HG03196 (cell line): Measurements from ENCODE around the gene AGT.
"Not testable (repeated sequence)": the region's sequence is repeated elsewhere in the genome, so short reads cannot be mapped to it uniquely, and the experiment has no call there.

ENCODE experiments used
- ATAC-seq: cut with Tn5 transposase; IDR thresholded peaks from one replicate; pipeline ENCODE4 v1.9.1; 2021; ENCODE audit not compliant: unreplicated experiment

AGT gene

DNA sequence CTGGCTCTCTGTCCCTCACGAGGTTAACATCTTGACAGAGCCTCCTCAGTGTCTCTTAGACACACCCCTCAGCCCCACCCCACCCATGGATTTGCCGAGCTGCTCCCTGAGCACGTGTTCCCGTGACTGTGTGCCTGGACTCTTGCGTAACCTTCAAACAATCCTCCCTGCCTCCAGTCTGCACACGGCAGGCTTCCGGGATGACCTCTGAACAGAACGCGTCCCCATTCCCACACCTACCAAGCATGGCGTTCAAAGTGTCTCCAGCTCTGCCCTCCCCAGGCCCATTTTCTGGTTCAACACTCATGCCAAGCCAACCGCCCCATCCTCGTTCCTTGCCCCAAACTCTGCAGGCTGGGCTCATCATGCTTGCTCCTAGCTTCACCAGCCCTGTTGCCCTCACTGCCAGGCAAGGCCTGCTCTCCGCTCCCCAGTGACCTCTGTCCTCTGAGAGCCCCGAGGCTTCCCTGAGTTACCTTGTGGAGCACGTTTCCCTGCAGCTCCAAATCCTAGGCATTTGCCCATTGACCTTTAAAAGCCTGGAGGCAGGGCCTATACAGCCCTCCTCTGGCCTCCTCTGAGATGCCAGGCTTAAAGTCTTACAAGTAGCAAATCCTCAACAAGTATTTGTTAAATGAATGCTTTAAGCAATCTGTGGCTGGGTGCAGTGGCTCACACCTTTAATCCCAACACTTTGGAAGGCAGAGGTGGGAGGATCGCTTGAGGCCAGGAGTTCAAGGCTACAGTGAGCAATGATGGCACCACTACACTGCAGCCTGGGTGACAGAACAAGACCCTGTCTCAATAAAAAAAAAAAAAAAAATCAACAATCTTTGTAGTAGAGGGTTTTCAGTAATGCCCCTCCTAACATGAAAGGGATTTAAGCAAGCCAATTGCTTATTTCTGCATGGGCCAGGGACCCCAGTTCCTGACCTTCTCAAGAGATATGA lies 5.0 kb downstream of the AGT start:
- ATAC-seq: no peak

DNA sequence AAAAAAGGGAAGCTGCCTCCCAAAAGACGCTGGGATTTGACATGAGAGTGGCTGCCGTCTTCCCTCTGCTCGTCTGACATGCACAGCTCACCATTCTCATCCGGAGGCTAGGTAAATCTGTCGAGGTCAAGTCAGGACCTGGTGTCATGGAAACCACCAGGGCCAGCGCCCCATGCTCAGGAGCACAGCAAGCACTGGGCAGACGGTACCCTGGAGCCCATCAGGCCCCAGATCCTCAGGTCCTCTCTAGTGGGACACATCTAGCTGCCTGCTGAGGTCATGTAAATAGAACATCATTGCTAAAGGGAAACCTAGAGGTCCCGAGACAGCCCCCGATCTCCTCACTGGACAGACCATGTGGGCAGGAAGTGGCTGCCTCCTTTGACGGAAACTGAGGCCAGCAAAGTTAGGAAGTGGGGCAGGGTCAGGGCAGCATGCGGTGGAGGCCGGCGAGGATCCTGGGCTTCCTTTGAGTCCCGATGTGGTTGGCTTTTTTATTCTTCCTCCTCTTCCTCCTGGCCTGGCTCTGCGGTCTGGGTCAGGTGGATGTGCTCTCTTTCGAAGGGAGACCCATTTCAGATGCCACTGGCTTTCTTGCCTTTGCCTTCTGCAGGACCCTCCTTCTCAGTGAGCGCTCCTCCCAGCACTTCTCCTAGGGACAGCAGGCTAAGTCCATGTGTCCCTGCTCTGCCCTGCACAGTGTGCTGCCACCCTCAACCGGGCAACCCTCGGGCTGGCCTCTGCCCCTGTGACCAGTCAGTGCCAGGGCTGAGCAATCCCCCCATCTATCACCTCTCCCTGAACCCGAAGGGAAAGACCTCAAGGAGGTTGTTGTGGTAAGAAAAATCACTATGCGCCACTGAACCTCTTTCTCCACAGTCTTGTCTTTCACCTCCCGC lies 5.9 kb downstream of the AGT start:
- ATAC-seq: no peak

DNA sequence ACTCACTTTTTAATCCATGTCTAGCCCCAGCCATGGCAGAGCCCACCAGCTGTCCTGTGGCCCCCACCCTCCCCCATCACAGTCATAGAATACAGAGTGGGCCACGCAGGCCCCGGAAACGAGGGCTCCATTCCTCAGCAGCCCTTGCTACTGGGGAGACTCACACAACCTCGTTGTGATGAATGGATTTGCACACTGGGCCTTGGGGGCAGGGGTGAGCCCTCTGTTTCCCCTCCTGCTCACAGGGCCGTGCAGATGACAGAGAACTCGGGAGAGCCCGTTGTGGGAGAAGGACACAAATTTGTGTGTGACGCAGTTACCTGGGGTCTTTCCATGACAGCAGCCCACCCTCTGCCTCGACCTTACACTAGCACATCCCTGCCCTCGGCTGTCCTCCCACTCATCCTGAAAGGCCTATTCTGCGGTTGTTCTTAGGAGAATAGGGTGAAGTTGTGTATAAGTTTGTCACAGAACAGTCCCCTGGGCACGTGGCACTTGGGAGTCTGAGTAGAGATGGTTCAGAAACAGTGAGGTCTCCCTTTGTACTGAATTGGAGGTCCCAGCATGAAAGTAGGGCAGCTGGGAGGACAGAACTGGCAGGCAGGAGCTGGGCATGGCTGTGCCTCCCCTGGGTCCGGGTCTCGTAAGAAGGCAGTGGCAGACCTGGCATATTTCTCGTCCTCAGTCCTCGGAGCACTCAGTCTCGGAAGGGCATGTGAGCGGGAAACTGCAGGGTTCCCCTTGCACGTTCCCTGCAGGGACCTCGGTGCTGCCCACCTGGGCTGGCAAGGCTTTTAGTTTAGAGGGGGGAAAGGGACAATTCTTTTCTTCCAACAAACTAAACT lies 6.8 kb downstream of the AGT start:
- no peak for ATAC-seq

DNA sequence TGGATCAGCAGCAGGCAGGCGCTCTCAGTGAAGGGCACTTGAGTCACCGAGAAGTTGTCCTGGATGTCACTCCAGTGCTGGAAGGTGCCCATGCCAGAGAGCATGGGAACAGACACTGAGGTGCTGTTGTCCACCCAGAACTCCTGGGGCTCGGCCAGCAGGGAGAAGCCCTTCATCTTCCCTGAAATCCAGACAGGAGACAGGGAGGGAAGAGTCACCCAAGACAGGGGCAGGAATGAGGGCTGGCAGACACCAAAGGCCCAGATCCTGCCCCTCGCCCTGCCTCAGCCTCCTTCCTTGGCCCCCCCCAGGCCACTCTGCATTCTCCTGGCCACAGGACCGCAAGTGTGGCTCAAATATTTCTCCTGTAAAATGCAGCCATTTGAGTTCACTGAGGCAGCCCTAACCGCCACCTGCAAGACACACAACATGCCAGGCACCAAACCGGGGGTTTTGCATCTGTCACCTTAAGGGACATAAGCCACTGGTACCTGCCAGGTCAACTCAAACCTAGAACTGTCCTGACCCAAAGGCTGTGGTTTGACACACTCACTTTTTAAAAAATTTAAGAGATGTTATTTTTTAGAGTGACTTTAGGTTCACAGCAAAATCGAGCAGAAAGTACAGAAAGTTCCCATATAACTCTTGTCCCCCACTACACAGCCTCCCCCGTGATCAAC lies 7.8 kb downstream of the AGT start:
- no peak for ATAC-seq

DNA sequence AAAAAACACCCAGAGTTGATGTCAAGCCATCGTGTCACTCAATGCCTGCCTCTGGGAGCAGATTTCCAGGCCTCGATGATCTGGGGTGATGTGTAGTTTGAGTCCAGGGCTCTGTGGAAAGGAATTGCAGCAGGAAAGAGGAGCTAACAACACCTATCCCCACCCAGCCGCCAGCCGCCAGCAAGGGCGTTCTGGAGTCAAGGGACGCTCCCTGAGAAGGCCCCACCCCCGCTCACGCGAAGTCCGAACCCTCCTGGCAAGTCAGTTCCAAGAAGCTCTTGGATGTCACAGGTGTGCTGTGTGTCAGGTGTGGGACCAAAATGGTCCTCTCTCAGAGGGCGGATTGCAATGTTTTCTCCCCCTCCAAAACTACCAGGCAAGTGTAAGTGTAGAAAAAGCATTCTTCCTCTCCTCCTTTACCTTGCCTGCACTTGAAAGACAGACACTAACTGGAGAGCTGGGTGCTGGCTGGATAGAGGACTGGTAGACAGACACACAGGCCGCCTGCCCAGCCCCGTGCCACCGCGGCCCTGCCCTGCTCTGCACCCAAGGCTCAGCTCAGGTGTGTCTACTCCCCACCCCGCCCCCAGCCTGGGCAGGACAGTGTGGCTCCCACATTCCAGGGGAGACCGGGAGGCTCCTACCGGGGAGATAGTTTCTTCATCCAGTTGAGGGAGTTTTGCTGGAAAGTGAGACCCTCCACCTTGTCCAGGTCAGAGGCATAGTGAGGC lies 8.5 kb downstream of the AGT start:
- ATAC-seq: no peak

DNA sequence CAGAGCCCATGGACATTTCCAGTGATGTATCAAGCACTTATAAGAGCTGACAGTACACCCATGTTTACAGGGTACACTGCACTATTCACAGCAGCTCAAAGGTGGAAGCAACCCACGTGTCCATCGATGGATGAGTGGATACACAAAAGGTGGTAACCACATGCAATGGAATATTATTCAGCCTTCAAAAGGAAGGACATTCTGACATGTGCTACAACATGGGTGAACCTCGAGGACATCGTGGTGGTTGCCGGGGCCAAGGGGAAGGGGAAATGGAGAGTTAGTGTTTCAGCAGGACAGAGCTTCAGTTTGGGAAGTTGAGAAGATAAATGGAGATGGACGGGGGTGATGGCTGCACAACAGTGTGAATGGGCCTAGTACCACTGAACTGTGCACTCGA lies 9.1 kb downstream of the AGT start:
- ATAC-seq: no peak

DNA sequence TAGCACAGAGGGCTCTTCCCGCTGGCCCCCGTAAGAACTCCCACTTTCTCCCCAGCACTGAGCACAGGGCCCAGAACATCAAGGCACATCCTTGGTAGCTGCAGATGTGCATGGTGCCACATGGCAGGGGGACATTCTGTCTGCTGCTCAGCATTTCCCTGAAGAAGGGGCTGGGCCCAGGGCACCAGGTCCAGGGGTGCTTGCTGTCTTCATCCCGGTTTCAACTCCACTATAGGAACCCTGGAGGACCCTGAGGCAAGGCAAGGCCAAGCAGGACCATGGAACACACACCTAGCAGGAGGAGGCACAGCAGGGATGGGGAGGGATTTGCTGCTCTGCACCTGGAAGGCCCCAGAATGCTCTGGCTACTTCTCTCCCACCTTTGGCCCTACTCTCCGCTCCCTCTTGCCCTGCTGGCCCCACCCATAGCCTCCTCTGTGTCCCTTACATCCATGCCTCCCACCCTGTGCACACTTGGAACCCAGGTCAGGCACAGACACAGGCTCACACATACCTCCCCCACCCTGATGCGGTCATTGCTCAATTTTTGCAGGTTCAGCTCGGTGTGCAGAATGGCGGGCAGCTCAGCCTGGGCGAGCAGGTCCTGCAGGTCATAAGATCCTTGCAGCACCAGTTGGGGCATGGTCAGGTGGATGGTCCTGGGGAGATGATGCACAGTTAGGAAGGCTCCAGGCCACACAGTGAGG lies 10.1 kb downstream of the AGT start:
- ATAC-seq: no peak

DNA sequence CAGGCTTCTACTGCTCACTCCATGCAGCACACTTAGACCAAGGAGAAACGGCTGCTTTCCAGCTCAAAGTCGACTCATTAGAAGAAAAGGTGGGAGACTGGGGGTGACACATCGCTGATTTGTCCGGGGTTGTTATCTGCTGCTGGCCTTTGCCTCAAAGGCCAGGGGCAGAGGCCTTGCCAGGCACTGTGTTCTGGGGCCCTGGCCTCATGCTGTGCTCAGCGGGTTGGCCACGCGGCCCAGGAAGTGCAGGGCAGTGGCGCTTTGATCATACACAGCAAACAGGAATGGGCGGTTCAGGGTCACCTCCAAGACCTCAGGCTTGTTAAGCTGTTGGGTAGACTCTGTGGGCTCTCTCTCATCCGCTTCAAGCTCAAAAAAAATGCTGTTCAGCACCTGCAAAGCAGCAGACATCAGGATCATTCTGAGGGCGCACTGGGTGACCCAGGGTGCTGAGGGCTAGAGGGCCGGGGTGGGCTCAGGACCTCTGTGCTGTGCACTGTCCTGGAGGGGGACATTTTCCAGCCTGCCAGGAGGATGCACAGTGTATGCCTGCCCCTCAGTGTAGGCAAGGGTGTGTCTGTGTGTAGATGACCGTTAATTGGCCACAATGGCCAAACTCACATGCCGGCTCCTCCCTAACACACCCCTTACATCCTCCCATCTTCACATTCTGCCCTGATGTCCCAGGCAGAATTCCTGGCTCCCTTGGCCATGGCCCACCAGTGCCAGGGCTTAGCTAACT lies 10.8 kb downstream of the AGT start:
- ATAC-seq: no peak

DNA sequence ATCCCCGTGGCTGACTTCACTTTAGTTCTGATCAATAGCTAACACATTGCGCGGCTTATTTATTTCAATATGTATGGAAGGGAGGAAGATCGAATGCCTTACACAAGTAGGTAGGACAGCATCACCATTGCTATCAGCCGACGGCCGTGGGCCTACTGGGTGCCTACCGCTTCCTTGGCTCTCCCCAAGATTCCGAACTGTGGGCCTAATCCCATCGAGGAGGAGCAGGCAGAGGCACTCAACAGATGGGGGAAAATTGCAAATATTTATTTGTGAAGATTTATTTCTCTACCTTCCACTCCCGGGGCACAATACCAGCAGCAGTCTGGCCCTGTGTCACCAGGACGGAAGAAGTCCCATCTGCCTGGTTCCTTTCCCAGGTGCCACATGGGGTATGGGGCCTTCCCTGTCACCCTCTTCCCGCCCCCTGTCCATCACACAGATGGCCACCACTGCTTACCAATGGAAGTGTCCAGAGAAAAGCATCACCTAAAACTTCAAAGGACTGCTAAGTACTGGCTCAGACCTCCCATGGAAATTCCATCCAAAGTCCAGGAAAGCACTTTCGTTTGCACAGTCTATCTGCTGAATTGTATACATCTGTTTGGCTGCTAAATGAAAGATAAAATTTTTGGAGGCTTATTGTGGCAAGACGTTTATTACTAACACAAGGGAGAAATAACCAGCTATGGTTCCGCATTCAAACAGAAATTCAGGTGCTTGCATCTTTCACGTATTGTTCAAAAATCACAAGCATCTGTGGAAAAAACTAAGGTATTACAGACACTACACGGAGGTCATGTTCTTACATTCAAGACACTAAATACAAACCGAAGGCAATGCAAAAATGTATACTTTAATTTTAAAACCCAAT lies 11.8 kb downstream of the AGT start:
- ATAC-seq: no peak

DNA sequence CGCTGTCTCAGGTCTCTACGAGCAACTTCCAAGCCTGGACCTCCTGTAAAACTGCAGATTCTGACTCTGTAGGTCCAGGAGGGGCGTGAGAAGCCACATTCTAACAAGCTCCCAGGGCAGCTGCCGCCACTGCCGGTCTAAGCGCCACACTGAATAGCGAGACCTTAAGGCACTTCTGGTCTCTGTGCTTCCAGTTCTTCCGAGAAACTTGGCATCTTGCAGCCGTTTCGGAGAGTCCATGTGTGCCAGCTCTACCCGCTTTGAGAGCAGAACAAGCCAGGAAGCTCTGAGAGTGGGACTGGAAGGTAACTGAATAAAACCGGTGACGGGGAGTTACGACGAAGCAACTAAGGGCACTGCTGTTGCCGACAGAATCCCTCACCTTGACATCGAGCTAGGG lies 12.5 kb downstream of the AGT start:
- ATAC-seq: no peak

DNA sequence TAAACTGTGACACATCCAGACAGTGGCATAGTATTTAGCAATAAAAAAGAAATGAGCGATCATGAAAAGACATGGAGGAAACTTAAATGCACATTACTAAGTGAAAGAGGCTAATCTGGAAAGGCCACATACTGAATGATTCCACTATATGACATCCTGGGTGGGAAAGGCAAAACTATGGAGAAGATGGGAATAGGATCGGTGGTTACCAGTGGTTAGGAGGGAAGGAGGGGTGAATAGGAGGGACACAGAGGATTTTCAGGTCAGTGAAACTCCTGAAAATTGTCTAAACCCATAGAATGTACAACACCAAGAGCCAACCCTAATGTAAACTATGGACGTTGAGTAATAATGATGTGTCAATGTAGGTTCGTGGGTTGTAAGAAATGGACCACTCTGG lies 13.8 kb downstream of the AGT start:
- no peak for ATAC-seq

DNA sequence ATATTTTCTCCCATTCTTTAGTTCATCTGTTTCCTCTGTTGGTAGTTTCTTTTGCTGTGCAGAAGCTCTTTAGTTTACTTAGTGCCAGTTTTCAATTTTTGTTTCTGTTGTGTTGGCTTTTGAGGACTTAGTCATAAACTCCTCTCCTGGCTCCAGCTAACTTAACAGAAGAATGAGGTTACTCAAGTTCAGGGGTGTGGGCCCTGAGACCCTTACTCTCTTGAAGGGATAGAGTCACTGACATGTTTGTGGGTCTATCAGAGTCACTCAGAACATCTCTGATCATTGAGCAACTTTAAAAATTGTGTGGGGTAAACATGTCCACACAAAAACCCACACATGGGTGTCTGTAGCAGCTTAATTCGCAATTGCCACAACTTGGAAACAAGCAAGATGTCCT lies 14.2 kb downstream of the AGT start:
- no peak for ATAC-seq

DNA sequence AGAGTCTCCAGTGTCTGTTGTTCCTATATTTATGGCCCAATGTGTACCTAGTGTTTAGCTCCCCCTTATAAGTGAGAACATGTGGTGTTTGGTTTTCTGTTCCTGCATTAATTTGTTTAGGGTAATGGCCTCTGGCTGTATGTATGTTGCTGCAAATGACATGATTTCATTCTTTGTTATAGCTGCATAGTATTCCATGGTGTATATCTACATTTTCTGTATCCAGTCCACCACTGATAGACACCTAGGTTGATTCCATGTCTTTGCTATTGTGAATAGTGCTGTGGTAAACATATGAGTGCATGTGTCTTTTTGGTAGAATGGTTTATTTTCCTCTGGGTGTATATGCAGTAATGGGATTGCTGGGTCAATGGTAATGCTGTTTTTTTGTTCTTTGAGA lies 15.0 kb downstream of the AGT start:
- not testable (repeated sequence) for ATAC-seq

DNA sequence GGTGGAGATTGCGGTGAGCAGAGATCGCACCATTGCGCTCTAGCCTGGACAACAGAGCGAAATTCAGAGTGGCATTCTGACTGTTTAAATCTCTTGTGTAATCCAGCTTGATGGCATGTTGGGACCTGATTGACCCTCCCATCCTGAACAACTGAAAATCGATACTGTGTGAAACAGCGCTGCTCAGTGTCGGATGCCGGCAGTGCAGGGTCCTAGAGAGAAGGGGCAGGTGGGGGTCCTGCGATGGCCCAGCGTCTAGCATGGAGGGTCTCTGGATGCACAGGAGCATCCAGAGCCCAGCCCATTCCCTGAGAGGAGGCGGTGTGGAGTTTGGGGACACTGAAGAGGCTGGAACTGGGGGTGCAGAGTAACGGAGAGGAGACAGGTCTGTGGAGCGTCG lies 15.8 kb downstream of the AGT start:
- no peak for ATAC-seq

DNA sequence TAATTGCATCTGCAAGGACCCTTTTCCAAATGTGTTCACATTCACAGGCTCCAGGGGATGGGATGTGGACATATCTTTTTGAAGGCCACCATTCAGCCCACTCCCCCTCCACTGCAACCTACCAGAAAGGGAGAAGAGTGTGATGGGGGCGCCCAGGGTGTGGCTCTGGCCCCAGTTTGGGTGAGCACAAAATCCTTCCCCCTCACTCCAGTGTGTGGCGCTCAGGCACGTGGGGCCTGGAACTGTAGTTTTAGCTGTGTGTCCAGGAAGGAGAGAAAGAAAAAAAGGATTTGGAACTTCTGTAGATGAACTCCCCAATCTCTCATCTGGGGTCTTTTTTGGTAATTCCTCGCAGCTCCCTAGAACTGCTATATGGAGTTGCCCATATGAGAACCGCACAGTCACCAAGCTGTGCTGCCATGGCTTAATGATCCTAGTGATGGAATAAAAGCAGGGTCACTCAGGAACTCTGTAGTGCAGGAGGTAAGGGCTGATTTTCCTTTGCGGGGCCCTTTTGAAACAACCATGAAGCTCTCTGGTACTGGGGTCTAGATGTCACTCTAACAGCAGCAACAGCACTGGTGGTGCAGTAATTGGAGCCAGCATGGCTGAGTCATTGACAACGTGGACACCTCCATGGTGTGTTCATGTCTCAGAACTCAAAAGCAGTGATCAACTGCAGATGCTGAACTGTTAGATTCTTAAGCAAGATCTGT lies 17.0 kb downstream of the AGT start:
- ATAC-seq: no peak

DNA sequence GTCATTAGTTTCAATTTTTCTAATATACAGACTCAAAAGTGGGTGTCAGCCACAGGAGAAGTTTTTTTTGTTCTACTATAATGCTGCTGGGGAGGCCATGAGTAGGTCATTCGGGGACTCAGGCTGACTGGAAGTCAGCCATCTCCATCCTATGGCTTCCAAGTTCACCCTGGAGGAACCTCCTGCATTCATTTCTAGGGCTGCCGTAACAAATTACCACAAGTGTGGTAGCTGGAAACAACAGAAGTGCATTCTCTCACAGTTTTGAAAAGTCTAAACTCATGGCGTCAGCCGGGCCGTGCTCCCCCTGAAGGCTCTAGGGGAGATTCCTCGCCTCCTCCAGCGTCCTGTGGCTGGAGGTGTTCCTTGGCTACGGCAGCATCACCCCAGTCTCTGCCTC lies 17.7 kb downstream of the AGT start:
- no peak for ATAC-seq

DNA sequence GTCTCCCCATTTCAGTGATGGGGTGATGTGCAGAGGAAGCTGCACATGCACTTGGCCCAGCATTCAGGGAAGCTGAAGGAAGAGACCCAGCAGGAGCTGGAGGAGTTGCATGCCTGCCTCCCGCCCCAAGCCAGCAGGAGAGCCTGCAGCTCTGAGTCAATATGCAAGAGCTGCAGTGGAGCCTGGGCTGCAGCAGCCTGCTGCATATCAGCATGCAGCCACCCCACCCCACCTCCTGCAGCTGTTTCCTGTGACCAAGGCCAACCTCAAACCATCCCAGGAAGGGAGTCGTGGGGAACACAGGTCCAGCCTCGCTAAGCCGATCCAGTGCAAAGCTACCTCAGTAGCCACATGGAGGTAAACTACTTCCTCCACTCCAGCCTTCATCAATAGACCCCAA lies 18.9 kb downstream of the AGT start:
- no peak for ATAC-seq
